Liver (tissue), 9 donors: ENCODE data around the gene ACAD9. TPM values are rescaled to one million over a fixed set of nuclear protein-coding genes. Genes with fewer than 3 reads are reported as not detected.
"Not testable (repeated sequence)": the region's sequence is repeated elsewhere in the genome, so short reads cannot be mapped to it uniquely, and the experiment has no call there.

Experiments
- DNase-seq: peaks from one replicate; pipeline ENCODE4 v3.0.0-alpha.2; 2017; ENCODE audit warnings: low spot score
- H3K27ac ChIP-seq, 2 donors: one replicate each; pipeline ENCODE4 v1.7.0; 2013; ENCODE audit warnings: inconsistent platforms in 2 of 2, low read length in 2 of 2, control low read depth in 1 of 2, low read depth in 1 of 2, mild to moderate bottlenecking in 1 of 2
- H3K27me3 ChIP-seq, 4 donors: one replicate each; pipeline versions ENCODE4 v1.6.1 to v1.7.0; 2013; ENCODE audit warnings: low read length in 3 of 4, inconsistent platforms in 1 of 4, mild to moderate bottlenecking in 1 of 4, moderate library complexity in 1 of 4; ENCODE audit not compliant: control insufficient read depth in 4 of 4, insufficient read depth in 4 of 4
- H3K36me3 ChIP-seq, 4 donors: one replicate each; pipeline versions ENCODE4 v1.6.1 to v1.7.0; 2013; ENCODE audit warnings: low read length in 3 of 4, mild to moderate bottlenecking in 3 of 4, low read depth in 1 of 4, moderate library complexity in 1 of 4; ENCODE audit not compliant: control insufficient read depth in 4 of 4, insufficient read depth in 3 of 4
- H3K4me1 ChIP-seq, 4 donors: one replicate each; pipeline versions ENCODE4 v1.6.1 to v1.7.0; 2013; ENCODE audit warnings: low read length in 3 of 4, mild to moderate bottlenecking in 3 of 4, moderate library complexity in 1 of 4; ENCODE audit not compliant: control insufficient read depth in 4 of 4, insufficient read depth in 4 of 4
- H3K4me3 ChIP-seq, 3 donors: one replicate each; pipeline versions ENCODE4 v1.6.1 to v1.7.0; 2013; ENCODE audit warnings: low read length in 3 of 3, control low read depth in 1 of 3, low read depth in 1 of 3, mild to moderate bottlenecking in 1 of 3
- H3K9ac ChIP-seq, 2 donors: one replicate each; pipeline ENCODE4 v1.7.0; 2013; ENCODE audit warnings: low read length in 2 of 2, mild to moderate bottlenecking in 2 of 2, moderate library complexity in 2 of 2, control low read depth in 1 of 2, low read depth in 1 of 2
- H3K9me3 ChIP-seq, 4 donors: one replicate each; pipeline versions ENCODE4 v1.6.1 to v1.7.0; 2013; ENCODE audit warnings: low read length in 3 of 4; ENCODE audit not compliant: control insufficient read depth in 4 of 4
- EGR1 ChIP-seq, 2 donors: IDR thresholded peaks; 2 replicates each; pipeline ENCODE4 v1.6.1; 2016 to 2018; ENCODE audit warnings: antibody characterized with exemption in 2 of 2, low read depth in 2 of 2
- FOXA1 ChIP-seq: IDR thresholded peaks from 2 replicates; pipeline ENCODE4 v1.6.1; 2016; ENCODE audit warnings: antibody characterized with exemption
- FOXA2 ChIP-seq: IDR thresholded peaks from 2 replicates; pipeline ENCODE4 v1.6.1; 2016; ENCODE audit warnings: antibody characterized with exemption
- GABPA ChIP-seq, 2 donors: IDR thresholded peaks in 1 of 2; conservative IDR thresholded peaks in 1 of 2; 2 replicates each; pipeline ENCODE4 v1.6.1; 2016; ENCODE audit warnings: antibody characterized with exemption in 2 of 2, mild to moderate bottlenecking in 1 of 2, moderate library complexity in 1 of 2
- HNF4A ChIP-seq, 2 donors: conservative IDR thresholded peaks; 2 replicates each; pipeline ENCODE4 v1.6.1; 2016; ENCODE audit warnings: antibody characterized with exemption in 2 of 2, mild to moderate bottlenecking in 2 of 2
- HNF4G ChIP-seq: IDR thresholded peaks from 2 replicates; pipeline ENCODE4 v1.6.1; 2016; ENCODE audit warnings: antibody characterized with exemption
- JUND ChIP-seq, 2 donors: IDR thresholded peaks; 2 replicates each; pipeline ENCODE4 v1.6.1; 2016; ENCODE audit warnings: antibody characterized with exemption in 2 of 2
- NR2F2 ChIP-seq: IDR thresholded peaks from 2 replicates; pipeline ENCODE4 v1.6.1; 2016; ENCODE audit warnings: antibody characterized with exemption
- RAD21 ChIP-seq, 2 donors: IDR thresholded peaks; 2 replicates each; pipeline ENCODE4 v1.6.1; 2016; ENCODE audit warnings: antibody characterized with exemption in 2 of 2, mild to moderate bottlenecking in 2 of 2
- RXRA ChIP-seq, 2 donors: IDR thresholded peaks; 2 replicates each; pipeline ENCODE4 v1.6.1; 2017 to 2018; ENCODE audit warnings: antibody characterized with exemption in 2 of 2, mild to moderate bottlenecking in 1 of 2
- SP1 ChIP-seq: IDR thresholded peaks from 2 replicates; pipeline ENCODE4 v1.6.1; 2018; ENCODE audit warnings: antibody characterized with exemption, mild to moderate bottlenecking
- TAF1 ChIP-seq: conservative IDR thresholded peaks from 2 replicates; pipeline ENCODE4 v1.6.1; 2016; ENCODE audit warnings: antibody characterized with exemption, mild to moderate bottlenecking
- YY1 ChIP-seq: IDR thresholded peaks from 2 replicates; pipeline ENCODE4 v1.6.1; 2016; ENCODE audit warnings: antibody characterized with exemption, mild to moderate bottlenecking
- whole genome bisulfite sequencing: extraction: QIAGEN DNeasy Blood & Tissue Kit; methylation state at CpG from one replicate; pipeline ENCODE4 v1.1.7; 2013; 5-methylcytosine and 5-hydroxymethylcytosine counted together
- polyA plus RNA-seq, 2 donors: library from polyadenylated mRNA; stranded (reverse) in 1 of 2; unstranded in 1 of 2; fragments of 200-250 nt in 1 of 2; fragments of >200 nt in 1 of 2; fragmentation: Nextera tagmentation in 1 of 2; extraction: Ambion mirVana in 1 of 2; gene quantifications; one replicate each; pipeline versions ENCODE4 v1.2.1 to v1.2.3, GENCODE V29; 2013 to 2015
- total RNA-seq, 2 donors: library from RNA; depleted of rRNA; stranded (reverse); fragments of >200 nt; gene quantifications; one replicate each; pipeline ENCODE4 v1.2.3, GENCODE V29; 2014
- TF ChIP-seq, protein P1 (sequence below): IDR thresholded peaks from 2 replicates; pipeline ENCODE4 v1.6.1; 2016; ENCODE audit warnings: antibody characterized with exemption, mild to moderate bottlenecking
- TF ChIP-seq, protein P2 (sequence below): fragments of 150-350 bp; IDR thresholded peaks from 2 replicates; pipeline ENCODE4 v1.5.1; 2017; ENCODE audit warnings: improper control_type of control experiment, low read depth, low read length; ENCODE audit not compliant: missing input control
- TF ChIP-seq, protein P3 (sequence below): IDR thresholded peaks from 2 replicates; pipeline ENCODE4 v1.6.1; 2016; ENCODE audit warnings: antibody characterized with exemption
- TF ChIP-seq, protein P4 (sequence below): IDR thresholded peaks from 2 replicates; pipeline ENCODE4 v1.6.1; 2016; ENCODE audit warnings: antibody characterized with exemption
- TF ChIP-seq, protein P5 (sequence below): IDR thresholded peaks from 2 replicates; pipeline ENCODE4 v1.6.1; 2016; ENCODE audit warnings: antibody characterized with exemption
- donor health status: healthy.
- donor health status: healthy.
- donor health status: healthy.
- donor health status: healthy.
- donor health status: healthy.

Gene ACAD9
- total and polyA plus RNA-seq, 4 donors = 18.3 to 35.8 (median 27.2) TPM

DNA sequence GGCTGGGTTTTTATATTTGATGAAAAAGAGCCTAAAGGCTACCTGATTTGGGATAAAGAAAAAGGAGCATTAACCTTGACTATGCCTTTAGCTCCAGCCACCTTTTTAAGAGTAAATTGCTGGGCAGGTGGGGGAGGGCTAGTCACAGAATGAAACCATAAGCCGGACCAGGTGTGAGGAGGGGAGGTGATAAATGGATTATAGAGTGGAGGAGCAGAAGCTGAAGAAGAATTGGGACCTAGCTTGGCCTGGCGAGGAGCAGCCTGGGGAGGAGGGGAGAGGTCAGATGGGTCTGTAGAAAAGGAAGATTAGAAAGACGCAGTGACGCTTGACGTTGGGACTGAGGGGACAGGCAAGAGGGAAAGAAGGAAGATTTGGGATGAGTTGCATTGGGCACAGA lies 46.4 kb upstream of the ACAD9 start:
- H3K4me3 ChIP-seq, H3K4me1 ChIP-seq, H3K27me3 ChIP-seq, H3K27ac ChIP-seq, H3K9me3 ChIP-seq, H3K9ac ChIP-seq, DNase-seq, H3K36me3 ChIP-seq: not testable (repeated sequence)
- WGBS = 82% methylated on average over 5 of the region's 5 CpGs

DNA sequence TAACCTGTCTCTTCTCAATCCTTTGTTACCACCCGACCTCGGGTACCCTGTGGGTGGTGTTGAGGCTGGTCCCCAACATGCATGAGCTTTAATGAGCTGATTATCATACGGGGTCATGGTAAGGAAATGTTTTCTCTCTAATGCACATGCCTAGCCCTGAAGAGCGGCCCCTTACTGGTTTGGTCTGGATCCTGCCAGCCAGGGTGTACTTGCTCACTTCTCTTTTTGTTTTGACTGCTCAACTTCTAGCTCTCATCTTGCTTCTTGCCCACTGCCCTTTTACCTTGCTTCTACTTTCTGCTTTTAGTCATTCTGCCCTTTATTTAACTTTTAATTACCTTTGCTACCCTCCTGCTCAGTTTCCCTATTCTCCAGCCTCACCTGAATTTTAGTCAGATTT lies 44.3 kb upstream of the ACAD9 start:
- WGBS = 96% methylated on average over 4 of the region's 4 CpGs
- Histone ChIP-seq H3K9ac (no peak overlapping the region), H3K27ac (no peak overlapping the region), H3K9me3 (no peaks in the 10 kb centered on the region), H3K36me3 (no peaks in the 10 kb centered on the region), H3K4me3 (no peak overlapping the region), H3K27me3 (no peaks in the 10 kb centered on the region), H3K4me1 (no peaks in the 10 kb centered on the region)
- no peak for DNase-seq
- TF ChIP-seq FOXA2 = no peak
- TF ChIP-seq, protein P1, sequence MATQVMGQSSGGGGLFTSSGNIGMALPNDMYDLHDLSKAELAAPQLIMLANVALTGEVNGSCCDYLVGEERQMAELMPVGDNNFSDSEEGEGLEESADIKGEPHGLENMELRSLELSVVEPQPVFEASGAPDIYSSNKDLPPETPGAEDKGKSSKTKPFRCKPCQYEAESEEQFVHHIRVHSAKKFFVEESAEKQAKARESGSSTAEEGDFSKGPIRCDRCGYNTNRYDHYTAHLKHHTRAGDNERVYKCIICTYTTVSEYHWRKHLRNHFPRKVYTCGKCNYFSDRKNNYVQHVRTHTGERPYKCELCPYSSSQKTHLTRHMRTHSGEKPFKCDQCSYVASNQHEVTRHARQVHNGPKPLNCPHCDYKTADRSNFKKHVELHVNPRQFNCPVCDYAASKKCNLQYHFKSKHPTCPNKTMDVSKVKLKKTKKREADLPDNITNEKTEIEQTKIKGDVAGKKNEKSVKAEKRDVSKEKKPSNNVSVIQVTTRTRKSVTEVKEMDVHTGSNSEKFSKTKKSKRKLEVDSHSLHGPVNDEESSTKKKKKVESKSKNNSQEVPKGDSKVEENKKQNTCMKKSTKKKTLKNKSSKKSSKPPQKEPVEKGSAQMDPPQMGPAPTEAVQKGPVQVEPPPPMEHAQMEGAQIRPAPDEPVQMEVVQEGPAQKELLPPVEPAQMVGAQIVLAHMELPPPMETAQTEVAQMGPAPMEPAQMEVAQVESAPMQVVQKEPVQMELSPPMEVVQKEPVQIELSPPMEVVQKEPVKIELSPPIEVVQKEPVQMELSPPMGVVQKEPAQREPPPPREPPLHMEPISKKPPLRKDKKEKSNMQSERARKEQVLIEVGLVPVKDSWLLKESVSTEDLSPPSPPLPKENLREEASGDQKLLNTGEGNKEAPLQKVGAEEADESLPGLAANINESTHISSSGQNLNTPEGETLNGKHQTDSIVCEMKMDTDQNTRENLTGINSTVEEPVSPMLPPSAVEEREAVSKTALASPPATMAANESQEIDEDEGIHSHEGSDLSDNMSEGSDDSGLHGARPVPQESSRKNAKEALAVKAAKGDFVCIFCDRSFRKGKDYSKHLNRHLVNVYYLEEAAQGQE = no peak
- TF ChIP-seq, protein P2, sequence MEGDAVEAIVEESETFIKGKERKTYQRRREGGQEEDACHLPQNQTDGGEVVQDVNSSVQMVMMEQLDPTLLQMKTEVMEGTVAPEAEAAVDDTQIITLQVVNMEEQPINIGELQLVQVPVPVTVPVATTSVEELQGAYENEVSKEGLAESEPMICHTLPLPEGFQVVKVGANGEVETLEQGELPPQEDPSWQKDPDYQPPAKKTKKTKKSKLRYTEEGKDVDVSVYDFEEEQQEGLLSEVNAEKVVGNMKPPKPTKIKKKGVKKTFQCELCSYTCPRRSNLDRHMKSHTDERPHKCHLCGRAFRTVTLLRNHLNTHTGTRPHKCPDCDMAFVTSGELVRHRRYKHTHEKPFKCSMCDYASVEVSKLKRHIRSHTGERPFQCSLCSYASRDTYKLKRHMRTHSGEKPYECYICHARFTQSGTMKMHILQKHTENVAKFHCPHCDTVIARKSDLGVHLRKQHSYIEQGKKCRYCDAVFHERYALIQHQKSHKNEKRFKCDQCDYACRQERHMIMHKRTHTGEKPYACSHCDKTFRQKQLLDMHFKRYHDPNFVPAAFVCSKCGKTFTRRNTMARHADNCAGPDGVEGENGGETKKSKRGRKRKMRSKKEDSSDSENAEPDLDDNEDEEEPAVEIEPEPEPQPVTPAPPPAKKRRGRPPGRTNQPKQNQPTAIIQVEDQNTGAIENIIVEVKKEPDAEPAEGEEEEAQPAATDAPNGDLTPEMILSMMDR = no peak
- TF ChIP-seq, protein P3, sequence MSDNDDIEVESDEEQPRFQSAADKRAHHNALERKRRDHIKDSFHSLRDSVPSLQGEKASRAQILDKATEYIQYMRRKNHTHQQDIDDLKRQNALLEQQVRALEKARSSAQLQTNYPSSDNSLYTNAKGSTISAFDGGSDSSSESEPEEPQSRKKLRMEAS = no peak
- no peak for TF ChIP-seq RXRA (IDR thresholded peaks at IDR 0.05)
- TF ChIP-seq SP1 = no peak
- TF ChIP-seq YY1 = no peak
- TF ChIP-seq, protein P4, sequence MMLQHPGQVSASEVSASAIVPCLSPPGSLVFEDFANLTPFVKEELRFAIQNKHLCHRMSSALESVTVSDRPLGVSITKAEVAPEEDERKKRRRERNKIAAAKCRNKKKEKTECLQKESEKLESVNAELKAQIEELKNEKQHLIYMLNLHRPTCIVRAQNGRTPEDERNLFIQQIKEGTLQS = no peak
- no peak for TF ChIP-seq JUND (IDR thresholded peaks at IDR 0.05)
- no peak for TF ChIP-seq HNF4G
- TF ChIP-seq HNF4A (conservative IDR thresholded peaks at IDR 0.05) = no peak
- no peak for TF ChIP-seq NR2F2
- no peak for TF ChIP-seq FOXA1
- no peak for TF ChIP-seq RAD21 (IDR thresholded peaks at IDR 0.05)
- no peak for TF ChIP-seq GABPA (IDR thresholded peaks at IDR 0.05 in 1 of 2, conservative IDR thresholded peaks at IDR 0.05 in 1 of 2)
- no peak for TF ChIP-seq EGR1 (IDR thresholded peaks at IDR 0.05; ENCODE audit: low read depth in 2 of 2)
- TF ChIP-seq, protein P5, sequence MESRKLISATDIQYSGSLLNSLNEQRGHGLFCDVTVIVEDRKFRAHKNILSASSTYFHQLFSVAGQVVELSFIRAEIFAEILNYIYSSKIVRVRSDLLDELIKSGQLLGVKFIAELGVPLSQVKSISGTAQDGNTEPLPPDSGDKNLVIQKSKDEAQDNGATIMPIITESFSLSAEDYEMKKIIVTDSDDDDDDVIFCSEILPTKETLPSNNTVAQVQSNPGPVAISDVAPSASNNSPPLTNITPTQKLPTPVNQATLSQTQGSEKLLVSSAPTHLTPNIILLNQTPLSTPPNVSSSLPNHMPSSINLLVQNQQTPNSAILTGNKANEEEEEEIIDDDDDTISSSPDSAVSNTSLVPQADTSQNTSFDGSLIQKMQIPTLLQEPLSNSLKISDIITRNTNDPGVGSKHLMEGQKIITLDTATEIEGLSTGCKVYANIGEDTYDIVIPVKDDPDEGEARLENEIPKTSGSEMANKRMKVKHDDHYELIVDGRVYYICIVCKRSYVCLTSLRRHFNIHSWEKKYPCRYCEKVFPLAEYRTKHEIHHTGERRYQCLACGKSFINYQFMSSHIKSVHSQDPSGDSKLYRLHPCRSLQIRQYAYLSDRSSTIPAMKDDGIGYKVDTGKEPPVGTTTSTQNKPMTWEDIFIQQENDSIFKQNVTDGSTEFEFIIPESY = no peak
- TF ChIP-seq TAF1 = no peak
